ENCODE results near the gene BABAM1. TPM values are rescaled to one million over a fixed set of nuclear protein-coding genes. Genes with fewer than 3 reads are reported as not detected.

The BABAM1 gene
- total RNA-seq, 2 donors from 2014 or later: 63.5 to 70.3 TPM

DNA sequence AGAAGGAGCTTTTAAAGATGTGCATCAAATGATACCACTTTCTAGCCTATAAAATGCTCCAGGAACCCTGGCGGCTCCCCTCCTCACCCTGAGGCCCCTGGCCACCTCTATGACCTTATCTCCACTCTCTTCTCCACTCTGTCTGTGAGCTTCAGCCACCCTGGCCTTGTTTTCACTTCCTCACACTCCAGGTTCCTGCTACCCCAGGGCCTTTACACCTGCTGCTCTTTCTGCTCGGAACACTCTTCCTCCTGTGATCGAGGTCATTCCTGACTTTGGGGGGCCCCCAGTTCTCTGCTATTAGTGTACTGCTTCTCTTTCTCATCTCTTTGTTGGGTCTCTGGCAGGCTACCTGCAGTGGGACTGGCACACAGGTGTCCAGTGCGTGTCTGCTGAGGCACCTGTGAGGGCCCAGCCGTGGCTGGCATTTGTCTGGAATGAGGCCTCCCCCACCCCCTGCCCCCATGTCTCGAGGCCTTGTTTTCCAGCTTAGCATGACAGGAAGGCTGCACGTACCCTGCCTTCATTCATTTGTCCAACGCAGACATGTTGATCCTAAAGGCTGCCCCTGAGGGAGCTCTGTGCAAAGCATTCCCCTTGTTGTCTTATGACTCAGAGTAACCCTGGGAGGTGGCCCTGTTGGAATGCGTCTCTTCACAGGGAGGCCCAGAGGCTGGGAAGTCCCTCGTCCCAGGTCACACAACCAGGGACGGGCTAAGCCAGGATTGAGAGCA lies 44.4 kb downstream of the BABAM1 start:
- intact Hi-C loops (cut with DNase I, micrococcal nuclease): no loop called here
- ATAC-seq (no peak), DNase-seq (no peak)

- intact Hi-C loops (cut with DNase I, micrococcal nuclease): no loop called here
- ATAC-seq: no peak
- DNase-seq: no peak
Measured at GRCh38 chr19:17312189-17313113, 45.2 kb downstream of the BABAM1 start.

DNA sequence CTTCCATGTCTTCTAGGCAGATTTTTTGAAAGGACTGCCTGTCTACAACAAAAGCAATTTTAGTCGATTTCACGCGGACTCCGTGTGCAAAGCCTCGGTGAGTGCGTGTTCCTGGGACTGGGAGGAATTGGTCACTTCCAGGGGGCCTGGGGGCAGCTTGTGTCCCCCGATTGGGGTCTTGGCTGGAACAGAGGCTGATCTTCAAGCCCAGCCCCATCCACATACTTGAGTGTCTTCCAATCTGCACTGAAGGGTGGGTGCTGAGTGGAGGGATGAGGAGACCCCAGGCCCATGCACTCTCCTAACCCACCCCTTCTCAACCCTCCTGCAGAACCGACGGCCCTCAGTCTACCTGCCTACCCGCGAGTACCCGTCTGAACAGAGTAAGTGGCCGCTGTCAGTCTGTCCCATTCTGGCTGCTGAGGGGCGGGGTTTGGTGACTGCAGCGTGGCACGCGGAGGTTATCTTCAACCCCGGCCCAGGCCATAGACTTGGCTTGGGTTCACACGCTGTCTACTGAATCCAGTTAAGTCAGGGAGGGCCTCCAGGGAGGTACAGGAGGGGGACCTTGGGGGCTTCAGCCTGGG lies 46.9 kb downstream of the BABAM1 start:
- intact Hi-C loops (cut with DNase I, micrococcal nuclease): no loop called here
- no peak for ATAC-seq
- DNase-seq: no peak

DNA sequence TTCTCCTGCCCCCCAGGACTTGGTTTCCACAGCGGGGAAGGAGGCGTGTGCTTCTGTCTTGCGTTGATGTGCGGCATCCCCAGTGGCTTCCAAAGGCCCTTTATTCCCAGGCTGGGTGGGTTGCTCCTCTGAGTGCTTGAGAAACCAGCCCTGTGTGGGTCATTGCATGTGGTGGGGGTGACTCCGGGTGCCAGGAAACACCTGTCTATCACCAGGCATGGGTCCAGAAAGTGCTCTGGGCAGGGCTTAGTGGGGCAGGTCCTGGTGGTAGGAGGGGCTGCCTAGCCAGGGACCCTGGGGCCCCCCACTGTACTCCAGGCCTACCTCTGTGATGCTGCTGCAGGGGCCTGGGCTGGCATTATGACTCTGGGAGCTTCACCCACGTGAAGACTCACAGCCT lies 51.7 kb downstream of the BABAM1 start:
- DNase-seq (no peak), ATAC-seq (no peak)
- intact Hi-C loops (cut with DNase I, micrococcal nuclease): no loop called here

GRCh38 chr19:17319473-17320238 lies 52.4 kb downstream of the BABAM1 start:
- ATAC-seq: no peak
- no peak for DNase-seq
- intact Hi-C loops (cut with DNase I, micrococcal nuclease): no loop called here

GRCh38 chr19:17320435-17320834 lies 53.2 kb downstream of the BABAM1 start:
- ATAC-seq: no peak
- intact Hi-C loops (cut with DNase I, micrococcal nuclease): no loop called here
- DNase-seq: no peak

GRCh38 chr19:17321655-17322489 lies 54.6 kb downstream of the BABAM1 start:
- intact Hi-C loops (cut with DNase I, micrococcal nuclease): no loop called here
- ATAC-seq: no peak

DNA sequence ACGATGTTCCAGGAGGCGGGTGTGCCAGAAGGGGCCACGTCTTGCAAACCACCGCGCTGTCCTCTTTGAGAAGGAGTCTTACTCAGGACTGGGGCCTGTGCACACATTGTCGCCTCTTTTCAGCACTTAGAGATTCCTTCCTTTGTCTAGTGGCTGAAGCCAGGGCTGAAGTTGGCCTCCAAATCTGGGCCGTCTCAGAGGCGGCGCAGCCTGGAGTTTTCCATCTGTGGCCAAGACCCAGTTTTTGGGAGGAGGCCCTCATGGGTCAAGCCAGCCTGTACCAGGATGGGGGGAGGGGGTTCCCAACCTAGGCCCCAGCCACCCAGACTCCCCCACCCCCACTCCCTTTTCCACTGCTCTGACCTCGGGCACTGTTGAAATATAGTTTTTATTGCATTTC lies 55.6 kb downstream of the BABAM1 start:
- intact Hi-C loops (cut with DNase I, micrococcal nuclease): no loop called here
- DNase-seq: peak in 1 of 2 donors; percentile 14
- no peak for ATAC-seq

More at GRCh38 chr19:17321655-17322489, 54.6 kb downstream of the BABAM1 start:
- DNase-seq: no peak

GRCh38 chr19:17323300-17323963 lies 56.2 kb downstream of the BABAM1 start:
- intact Hi-C loops (cut with DNase I, micrococcal nuclease): no loop called here
- DNase-seq (no peak), ATAC-seq (no peak)

DNA sequence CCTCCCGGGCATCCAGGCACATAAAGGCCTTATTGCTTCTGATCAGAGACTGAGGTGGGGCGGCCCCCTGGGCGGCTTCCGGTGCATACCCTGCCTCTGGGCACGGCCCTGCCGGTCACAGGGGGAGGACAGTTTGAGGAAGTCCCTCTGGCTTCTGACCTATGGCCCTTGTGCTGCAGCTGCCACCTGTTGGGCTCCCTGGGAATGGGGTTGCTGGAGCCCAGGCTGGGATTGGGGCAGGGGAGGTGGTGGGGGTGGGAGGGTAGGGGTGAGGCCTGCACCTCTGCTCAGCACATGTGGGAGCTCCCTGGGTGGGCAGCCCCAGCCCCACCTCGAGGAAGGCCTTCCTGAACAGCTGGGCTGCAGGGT lies 56.7 kb downstream of the BABAM1 start:
- intact Hi-C loops (cut with DNase I, micrococcal nuclease): no loop called here
- DNase-seq: peak in 1 of 2 donors; percentile 43
- no peak for ATAC-seq

DNA sequence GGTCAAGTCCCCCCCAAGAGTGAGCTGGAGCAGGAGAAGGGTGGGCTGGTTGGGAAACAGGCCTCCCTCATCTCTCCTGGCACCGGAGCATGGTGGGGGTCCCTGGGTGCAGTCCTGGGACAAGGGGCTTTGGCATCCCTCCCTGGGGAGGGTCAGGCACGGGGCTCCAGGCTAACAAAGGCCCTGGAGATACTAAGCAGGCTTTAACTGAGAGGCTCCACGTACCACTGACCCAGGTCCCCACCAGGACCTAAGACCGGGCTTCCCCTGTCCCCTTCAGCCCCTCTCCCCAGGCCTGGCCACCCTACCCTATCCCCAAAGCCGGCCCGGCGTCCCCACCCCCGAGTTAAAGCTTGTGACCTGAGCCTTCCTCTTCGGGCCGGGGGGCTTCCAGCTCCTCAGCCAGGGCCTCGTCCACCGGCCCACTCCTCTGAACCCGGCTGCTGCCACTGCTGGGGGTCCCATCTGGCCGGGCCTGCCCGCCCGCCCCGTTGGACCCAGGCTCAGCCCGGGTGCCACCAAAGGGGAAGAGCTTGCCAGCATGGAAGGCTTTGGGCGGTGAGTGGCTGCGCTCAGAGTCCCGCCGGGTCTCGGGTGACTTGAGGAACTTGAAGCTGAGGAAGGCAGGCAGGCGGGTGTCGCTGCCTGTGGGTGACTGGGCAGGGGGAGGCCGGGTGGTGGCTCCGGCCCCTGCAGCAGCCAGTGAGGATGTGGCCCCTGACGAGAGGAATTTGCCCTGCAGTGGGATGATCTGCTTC lies 57.3 kb downstream of the BABAM1 start:
- ATAC-seq (no peak), DNase-seq (no peak)
- intact Hi-C loops (cut with DNase I, micrococcal nuclease): no loop called here

- ATAC-seq: no peak
- no peak for DNase-seq
- intact Hi-C loops (cut with DNase I, micrococcal nuclease): no loop called here
Measured at GRCh38 chr19:17325133-17325532, 57.9 kb downstream of the BABAM1 start.

DNA sequence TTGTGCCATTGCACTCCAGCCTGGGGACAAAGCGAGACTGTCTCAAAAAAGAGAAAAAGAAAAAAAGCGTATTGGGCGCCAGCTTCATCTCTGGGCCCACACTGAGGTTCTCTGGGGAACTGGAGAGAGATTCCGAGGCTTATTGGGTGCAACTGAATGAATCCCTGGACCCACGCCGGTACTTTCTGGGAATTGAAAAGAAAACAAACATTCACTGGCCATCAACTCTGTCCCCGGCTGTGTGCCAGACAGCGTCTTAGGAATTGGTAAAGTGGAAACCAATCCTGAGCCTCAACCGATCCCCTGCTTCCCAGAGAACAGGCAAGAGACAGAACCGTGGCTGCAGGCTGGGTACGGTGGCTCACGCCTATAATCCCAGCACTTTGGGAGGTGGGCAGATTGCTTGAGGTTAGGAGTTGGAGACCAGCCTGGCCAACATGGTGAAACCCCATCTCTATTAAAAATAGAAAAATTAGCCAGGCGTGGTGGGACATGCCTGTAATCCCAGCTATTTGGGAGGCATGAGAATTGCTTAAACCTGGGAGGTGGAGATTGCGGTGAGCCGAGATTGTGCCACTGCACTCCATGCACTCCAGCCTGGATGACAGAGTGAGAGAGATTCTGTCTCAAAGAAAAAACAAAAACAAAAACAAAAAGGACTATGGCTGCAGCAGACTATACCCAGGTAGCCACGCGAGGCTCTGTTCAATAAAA lies 58.8 kb downstream of the BABAM1 start:
- ATAC-seq (no peak), DNase-seq (peak in 1 of 2 donors; percentile 29)
- intact Hi-C loops (cut with DNase I, micrococcal nuclease): no loop called here

GRCh38 chr19:17326595-17326966 lies 59.3 kb downstream of the BABAM1 start:
- ATAC-seq: no peak
- no peak for DNase-seq
- intact Hi-C loops (cut with DNase I, micrococcal nuclease): no loop called here

GRCh38 chr19:17327068-17327653 lies 59.9 kb downstream of the BABAM1 start:
- ATAC-seq (no peak), DNase-seq (no peak)
- intact Hi-C loops (cut with DNase I, micrococcal nuclease): no loop called here
